COLO829 (cell line): Measurements from ENCODE around the gene USP2.

Experiments
- DNase-seq: peaks from one replicate; pipeline ENCODE4 v3.0.0; 2012; ENCODE audit warnings: low spot score

The USP2 gene

DNA sequence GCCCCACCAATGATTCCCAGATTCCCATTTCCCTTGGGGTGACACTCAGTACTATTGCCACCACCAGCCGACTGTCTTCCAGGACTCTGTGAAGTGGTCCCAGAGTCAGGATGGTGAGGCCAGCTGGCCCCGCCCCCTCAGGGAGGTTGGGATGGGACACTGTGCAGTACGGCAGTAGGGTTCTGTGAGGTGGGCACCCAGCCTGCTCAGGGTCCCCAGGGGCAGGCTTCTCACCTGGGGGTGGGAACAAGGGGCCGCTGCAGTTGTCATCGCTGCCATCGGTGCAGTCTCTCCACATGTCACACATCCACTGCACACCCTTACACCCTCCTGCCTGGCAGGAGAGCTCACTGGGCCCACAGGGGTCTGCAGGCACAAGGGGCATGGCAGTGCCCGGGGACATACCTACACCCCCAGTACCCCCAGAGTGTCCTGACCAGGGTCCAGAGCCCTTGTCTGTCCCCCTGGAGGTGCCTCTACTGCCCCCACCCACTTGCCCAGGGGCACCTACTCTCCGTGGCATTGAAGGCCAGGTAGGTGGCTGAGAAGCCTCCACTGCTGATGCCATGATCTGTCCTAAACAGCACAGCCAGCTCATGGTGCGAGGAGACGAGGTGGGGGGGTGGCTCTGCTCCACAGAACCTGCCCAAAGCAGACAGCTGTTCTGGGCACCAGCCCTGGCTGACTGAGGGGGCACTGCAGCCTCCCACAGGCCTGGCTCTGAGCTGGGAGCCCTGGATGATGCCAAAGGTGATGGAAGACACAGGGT is 38.9 kb downstream of the USP2 start:
- DNase-seq, result no peak

GRCh38 chr11:119342023-119342300 is 39.5 kb downstream of the USP2 start:
- DNase-seq, result no peak

GRCh38 chr11:119341222-119342022 is 40.1 kb downstream of the USP2 start:
- DNase-seq, result no peak

DNA sequence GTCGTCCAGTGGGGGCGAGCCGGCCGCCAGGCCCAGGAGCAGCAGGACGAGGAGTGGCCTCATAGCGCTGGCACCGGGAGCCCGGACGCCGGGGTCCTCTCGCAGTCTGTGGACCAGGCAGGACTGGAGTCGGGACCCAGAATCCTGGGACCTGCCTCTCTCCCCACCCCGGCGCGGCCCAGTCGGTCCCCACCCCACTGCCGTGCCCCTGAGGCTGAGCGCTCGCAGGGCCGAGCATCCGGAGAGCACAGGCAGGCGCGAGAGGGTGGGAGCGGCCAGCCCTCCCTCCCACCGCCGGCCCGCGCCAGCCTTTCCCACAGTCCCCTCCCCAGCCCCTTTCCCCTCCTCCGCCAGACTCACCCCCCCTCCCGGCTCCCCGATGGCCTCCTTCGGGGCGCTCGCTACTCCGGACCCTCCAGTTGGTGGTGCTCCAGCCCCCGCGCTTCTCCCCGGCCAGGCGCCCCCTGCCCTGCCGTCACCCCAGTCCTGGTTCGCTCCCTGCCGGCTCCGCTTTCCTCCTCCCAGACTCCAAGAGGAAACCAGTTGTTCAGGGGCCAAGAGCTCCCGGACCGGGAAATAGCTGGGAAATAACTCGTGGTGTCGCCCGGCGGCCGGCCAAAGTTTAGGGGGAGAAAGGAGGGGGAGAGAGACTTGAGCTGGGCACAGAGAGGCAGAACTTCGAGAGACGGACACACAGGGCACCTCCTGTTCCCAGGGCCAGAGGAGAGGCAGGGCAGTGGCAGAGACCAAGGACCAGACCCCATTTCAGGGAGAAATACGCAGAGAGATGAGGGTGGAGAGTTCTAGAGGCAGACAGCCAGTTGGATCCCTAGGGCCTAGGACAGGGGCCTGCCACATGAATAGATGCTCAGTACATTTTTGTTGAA is 40.9 kb downstream of the USP2 start, which contains the start of gene C1QTNF5:
TSS of gene C1QTNF5 (minus strand) at position 549 of the 887 bp plus-strand sequence. CDS start at position 63, 486 bp downstream.
- no peak for DNase-seq

- DNase-seq, result no peak
Observed at GRCh38 chr11:119339589-119340334, 41.7 kb downstream of the USP2 start.

GRCh38 chr11:119338965-119339588 is 42.4 kb downstream of the USP2 start:
- no peak for DNase-seq

DNA sequence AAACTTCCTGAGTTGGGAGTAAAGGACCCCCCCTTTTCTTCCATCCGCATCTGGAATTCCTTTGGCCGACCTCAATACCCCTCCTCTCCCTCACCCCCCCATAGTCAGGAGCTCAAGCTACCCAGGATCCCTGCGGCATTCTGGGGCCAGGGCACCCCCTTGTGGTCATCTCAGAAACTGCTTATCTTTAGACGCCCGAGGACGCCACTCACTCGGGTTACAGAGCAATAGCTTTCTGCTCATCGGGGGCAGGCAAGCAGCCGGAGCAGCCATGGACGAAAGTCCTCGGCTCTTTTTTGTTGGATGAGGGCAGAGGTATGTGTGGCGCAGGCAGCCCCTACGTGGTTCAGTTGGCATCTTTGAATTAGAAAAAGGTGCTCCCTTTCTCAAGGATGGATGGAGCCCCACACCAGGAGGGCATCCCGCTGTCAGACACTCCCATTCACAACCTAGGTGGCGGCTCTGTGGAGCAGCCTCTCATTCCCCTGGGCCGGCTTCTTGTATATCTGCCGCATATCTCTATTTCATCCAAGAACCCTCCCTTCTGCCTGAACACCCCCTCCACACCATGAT is 43.1 kb downstream of the USP2 start:
- DNase-seq, result peak; percentile 78

DNA sequence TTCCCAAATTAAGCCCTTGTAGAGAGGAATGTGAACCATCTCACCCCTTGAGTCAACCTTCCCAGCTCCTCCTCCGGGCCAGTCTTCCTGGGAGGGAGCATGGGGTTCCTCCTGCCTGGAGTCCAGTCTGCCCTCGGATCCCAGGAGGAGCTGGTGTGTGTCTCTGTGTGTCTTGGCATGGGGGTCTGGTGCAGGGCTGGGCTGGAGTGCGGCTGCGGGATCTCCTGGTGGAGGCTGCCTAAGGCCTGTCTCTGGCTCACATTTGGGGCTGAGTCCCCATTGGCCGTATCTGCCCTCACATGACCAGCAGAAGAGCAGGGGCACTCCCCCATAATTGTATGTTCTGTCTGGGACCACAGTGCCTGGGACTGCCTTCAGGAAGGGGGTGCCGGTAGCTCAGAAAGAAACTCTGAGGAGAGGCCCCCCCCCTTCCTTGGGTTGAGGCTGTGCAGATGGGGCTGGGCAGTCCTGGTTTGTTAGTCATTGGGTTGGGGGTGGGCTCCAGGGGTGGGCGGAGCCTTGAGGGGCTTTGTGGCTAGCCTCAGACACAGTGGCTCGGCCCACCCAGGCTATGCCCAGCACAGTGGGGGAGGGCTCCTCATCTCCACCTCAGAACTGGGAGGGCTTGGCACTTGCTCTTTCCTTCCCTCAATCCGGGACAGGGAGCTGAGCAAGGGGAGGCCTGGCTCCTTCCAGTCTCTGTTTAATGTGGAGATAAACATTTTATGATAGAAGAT is 43.7 kb downstream of the USP2 start:
- DNase-seq, result no peak

GRCh38 chr11:119336744-119337469 is 44.6 kb downstream of the USP2 start:
- no peak for DNase-seq

GRCh38 chr11:119335655-119336543 is 45.6 kb downstream of the USP2 start:
- DNase-seq, result no peak

- no peak for DNase-seq
Observed at GRCh38 chr11:119335091-119335654, 46.3 kb downstream of the USP2 start.

DNA sequence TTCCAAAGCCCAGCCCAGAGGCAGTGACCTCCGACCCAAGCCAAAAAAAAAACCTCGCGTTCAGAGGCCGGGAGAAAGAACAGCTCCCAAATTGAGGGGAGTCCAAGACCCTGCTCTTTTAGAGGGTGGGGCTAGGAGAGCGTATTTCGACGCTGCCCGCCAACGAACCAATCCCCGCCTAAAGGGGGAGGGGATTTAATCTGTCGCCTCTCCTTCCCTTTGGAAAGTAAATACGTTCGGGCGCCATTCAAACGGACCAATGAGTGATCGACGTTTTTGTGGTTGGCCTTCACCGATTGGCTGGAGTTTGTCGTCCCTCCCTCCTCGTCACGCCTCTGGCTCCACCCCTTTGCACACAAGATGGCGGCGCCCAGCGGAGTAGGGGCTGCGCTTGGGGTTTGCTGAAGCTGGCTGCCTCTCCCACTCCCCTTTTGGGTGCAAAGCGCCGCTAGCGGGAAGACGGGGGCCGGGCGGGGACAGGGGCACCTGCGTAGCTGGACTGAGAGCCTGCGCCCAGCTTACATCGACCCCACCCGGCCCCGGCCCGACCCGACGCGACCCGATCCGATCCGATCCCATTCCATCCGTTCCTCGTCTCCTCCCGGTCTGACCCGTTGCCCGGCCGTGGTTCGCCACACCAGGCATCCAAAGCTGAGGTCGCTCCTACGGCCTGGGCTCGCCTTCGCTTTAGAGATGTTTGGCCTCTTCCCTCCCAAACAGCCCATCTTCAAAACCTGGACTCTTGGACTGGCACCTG is 47.1 kb downstream of the USP2 start, which contains the start of gene RNF26:
TSS of gene RNF26 (plus strand) at position 354 of the 757 bp plus-strand sequence. CDS start 596 bp downstream, outside the sequence.
- peak; percentile 100 for DNase-seq

DNA sequence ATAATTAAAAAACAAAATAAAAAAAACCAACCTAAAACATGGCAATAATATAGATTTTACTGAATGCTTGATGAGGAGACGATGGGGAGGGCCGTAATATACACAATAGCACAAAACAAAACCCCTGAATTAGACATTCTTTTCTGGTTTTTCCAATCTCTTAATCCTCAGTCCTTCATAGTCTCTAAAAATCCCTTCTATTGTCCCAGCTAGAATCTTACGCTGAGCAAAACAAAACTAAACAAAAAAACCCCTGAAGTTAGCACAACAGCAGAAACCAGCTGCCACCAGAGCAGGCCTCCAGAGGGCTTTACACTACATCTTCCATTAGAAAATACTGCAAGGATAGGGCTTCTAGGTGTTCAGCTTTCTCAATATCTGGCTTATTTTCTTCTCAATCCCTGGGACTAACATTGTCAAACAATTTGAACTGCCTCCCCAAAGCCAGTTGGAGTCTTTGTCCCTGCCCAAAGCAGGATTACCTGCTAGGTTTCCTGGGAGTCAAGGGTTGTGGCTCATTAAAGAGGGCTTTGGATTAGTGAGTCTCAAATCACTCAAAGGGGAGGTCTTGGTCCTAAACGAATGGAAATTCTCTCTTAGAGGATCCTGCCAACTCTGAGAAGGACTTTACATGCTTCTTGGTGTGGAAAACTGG is 49.3 kb downstream of the USP2 start:
- no peak for DNase-seq

- no peak for DNase-seq
Observed at GRCh38 chr11:119330237-119330636, 51.3 kb downstream of the USP2 start.

GRCh38 chr11:119329320-119329719 is 52.2 kb downstream of the USP2 start:
- DNase-seq, result no peak

- no peak for DNase-seq
Observed at GRCh38 chr11:119324189-119324588, 57.3 kb downstream of the USP2 start.
